HG03097 (cell line): ENCODE results near the gene ZNF836.
"Not testable (repeated sequence)": the region's sequence is repeated elsewhere in the genome, so short reads cannot be mapped to it uniquely, and the experiment has no call there.

Experiments
- ATAC-seq: cut with Tn5 transposase; IDR thresholded peaks from one replicate; pipeline ENCODE4 v1.9.1; 2021; ENCODE audit not compliant: unreplicated experiment, low FRiP score

ZNF836 gene

GRCh38 chr19:52171321-52172169 is at the start of gene ZNF836:
Gene ZNF836 (minus strand): TSS chr19:52171621. CDS start chr19:52168072, 3,549 bp downstream.
- peak; percentile 72 for ATAC-seq

GRCh38 chr19:52221031-52221430 is 49.6 kb upstream of the ZNF836 start:
- ATAC-seq, result no peak

- ATAC-seq, result no peak
Observed at GRCh38 chr19:52219611-52220010, 48.2 kb upstream of the ZNF836 start.

GRCh38 chr19:52217576-52217975 is 46.2 kb upstream of the ZNF836 start:
- no peak for ATAC-seq

GRCh38 chr19:52216401-52216800 is 45.0 kb upstream of the ZNF836 start:
- no peak for ATAC-seq

- no peak for ATAC-seq
Observed at GRCh38 chr19:52214241-52214640, 42.8 kb upstream of the ZNF836 start.

- no peak for ATAC-seq
Observed at GRCh38 chr19:52212572-52213255, 41.3 kb upstream of the ZNF836 start.

- ATAC-seq, result no peak
Observed at GRCh38 chr19:52211926-52212571, 40.6 kb upstream of the ZNF836 start.

GRCh38 chr19:52211203-52211602 is 39.8 kb upstream of the ZNF836 start:
- no peak for ATAC-seq

GRCh38 chr19:52206481-52206880 is 35.1 kb upstream of the ZNF836 start:
- ATAC-seq, result no peak

GRCh38 chr19:52200755-52201391 is 29.5 kb upstream of the ZNF836 start:
- not testable (repeated sequence) for ATAC-seq

GRCh38 chr19:52200044-52200443 is 28.6 kb upstream of the ZNF836 start:
- ATAC-seq, result no peak

- ATAC-seq, result no peak
Observed at GRCh38 chr19:52198678-52199077, 27.3 kb upstream of the ZNF836 start.

GRCh38 chr19:52197964-52198363 is 26.5 kb upstream of the ZNF836 start:
- no peak for ATAC-seq

GRCh38 chr19:52196256-52196967 is 25.0 kb upstream of the ZNF836 start:
- ATAC-seq, result no peak

- ATAC-seq, result no peak
Observed at GRCh38 chr19:52191951-52192350, 20.5 kb upstream of the ZNF836 start.

- ATAC-seq, result no peak
Observed at GRCh38 chr19:52191389-52191788, 20.0 kb upstream of the ZNF836 start.

- no peak for ATAC-seq
Observed at GRCh38 chr19:52190487-52191293, 19.3 kb upstream of the ZNF836 start.

GRCh38 chr19:52189735-52190486 is 18.5 kb upstream of the ZNF836 start, which contains the start of gene PPP2R1A:
Gene PPP2R1A (plus strand): TSS chr19:52190052. CDS start chr19:52190097, 45 bp downstream.
- peak; percentile 89 for ATAC-seq
